ENCODE data around the gene TTC3.
A peak's percentile ranks its signal among the peaks of the same experiment; 100 is the strongest.
"Not testable (repeated sequence)": the region's sequence is repeated elsewhere in the genome, so short reads cannot be mapped to it uniquely, and the experiment has no call there.

The TTC3 gene

DNA sequence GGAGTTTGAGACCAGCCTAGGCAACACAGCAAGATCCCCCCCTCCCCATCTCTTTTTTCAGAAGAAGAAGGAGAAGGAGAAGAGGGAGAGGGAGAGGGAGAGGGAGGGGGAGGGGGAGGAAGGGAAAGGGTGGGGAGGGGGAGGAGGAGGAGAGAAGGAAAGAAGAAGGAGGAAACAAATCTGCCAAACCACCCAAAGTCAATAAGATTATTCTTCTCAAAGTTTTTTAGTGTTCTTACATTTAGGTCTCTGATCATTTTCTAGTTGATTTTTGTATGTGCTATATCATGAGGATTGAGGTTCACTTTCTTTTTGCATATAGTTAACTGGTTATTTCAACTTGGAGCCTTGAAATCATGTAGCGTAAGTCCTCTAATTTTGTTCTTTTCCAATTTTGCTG, 137.7 kb downstream of the TTC3 start:
- no peak overlapping the region for H3K4me3 Mint-ChIP-seq
- H3K27ac Mint-ChIP-seq, result no peak overlapping the region
- no peaks in the 10 kb centered on the region for H3K27me3 Mint-ChIP-seq
- H3K36me3 Mint-ChIP-seq, result no peaks in the 10 kb centered on the region
- ATAC-seq (ENCODE audit: low read depth), result no peak
- DNase-seq (ENCODE audit: low spot score in 2 of 2), result no peak
- H3K4me1 Mint-ChIP-seq, result peaks cover 22% of the 10 kb centered on the region
- no peaks in the 10 kb centered on the region for H3K9me3 Mint-ChIP-seq

- Mint-ChIP-seq H3K4me3 (no peak overlapping the region), H3K9me3 (no peaks in the 10 kb centered on the region), H3K4me1 (peaks cover 1% of the 10 kb centered on the region)
Measured at GRCh38 chr21:37214952-37215351, 141.9 kb downstream of the TTC3 start.

DNA sequence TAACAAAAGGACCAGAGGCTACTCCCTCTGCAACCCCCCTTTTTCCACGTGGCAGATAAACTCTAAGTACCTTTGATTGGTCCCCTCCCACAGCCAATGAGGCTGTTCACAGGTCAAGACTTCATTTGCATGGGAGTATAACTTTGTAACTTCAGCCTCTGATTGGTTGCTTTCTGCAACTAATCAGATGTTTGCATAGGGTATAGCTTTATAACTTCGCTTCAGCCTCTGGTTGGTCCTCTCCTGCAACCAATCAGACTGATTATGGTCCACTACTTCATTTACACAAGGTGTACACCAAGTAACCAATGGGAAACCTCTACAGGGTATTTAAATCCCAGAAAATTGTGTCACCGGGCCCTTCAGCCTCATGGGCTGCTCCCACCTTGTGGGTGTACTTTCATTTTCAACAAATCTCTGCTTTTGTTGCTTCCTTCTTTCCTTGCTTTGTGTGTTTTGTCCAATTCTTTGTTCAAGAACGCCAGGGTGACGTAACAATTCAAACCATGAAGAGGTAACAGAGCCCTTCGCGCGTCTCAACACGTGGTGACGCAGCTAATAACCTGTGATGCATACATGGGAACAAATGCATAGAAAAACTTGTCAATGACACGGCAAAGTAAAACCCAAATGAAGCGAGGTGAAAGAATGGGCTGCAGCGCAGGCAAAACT, 146.8 kb downstream of the TTC3 start:
- no peak for DNase-seq (ENCODE audit: low spot score in 2 of 2)
- Mint-ChIP-seq H3K27me3 (no peaks in the 10 kb centered on the region), H3K9me3 (no peaks in the 10 kb centered on the region), H3K27ac (peak overlapping the region; percentile 91), H3K4me1 (peaks cover 7% of the 10 kb centered on the region), H3K36me3 (peaks cover 3% of the 10 kb centered on the region), H3K4me3 (peak overlapping the region; percentile 96)
- peak; percentile 1 for ATAC-seq (ENCODE audit: low read depth)

More at GRCh38 chr21:37214952-37215351, 141.9 kb downstream of the TTC3 start:
- Mint-ChIP-seq H3K27ac (no peak overlapping the region), H3K36me3 (no peaks in the 10 kb centered on the region), H3K27me3 (no peaks in the 10 kb centered on the region)
- no peak for ATAC-seq (ENCODE audit: low read depth)
- no peak for DNase-seq (ENCODE audit: low spot score in 2 of 2)

DNA sequence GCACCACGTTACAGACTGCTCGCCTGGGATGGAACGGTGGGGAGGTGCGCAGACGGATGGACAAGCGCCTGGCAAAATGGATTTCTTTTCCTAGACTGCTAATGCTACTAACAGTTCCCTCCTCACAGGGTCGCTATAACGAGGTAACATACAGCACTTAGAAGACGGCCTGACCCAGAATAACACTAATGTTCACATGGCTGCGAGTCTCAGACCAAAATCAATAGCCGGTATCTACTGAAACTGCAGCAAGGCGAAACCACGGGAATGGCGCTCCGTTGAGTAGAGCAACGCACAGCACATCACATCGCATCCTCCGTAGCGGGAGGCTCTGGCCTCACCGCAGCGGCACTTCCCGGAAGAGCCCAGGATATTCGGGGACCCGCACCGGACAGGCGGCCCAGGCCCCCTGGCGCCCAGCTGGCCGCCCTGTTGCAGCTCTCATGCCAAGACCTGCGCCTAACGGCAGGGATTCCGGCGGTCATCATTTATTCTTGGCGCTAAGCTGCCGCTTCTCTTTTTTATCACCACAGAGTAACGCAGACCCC, 147.5 kb downstream of the TTC3 start:
- H3K4me1 Mint-ChIP-seq, result peaks cover 9% of the 10 kb centered on the region
- peak overlapping the region; percentile 91 for H3K27ac Mint-ChIP-seq
- no peaks in the 10 kb centered on the region for H3K27me3 Mint-ChIP-seq
- H3K36me3 Mint-ChIP-seq, result peaks cover 5% of the 10 kb centered on the region
- DNase-seq (ENCODE audit: low spot score in 2 of 2), result peak in 1 of 2 donors; percentile 19
- H3K9me3 Mint-ChIP-seq, result no peaks in the 10 kb centered on the region
- peak; percentile 24 for ATAC-seq (ENCODE audit: low read depth)
- peak overlapping the region; percentile 96 for H3K4me3 Mint-ChIP-seq

DNA sequence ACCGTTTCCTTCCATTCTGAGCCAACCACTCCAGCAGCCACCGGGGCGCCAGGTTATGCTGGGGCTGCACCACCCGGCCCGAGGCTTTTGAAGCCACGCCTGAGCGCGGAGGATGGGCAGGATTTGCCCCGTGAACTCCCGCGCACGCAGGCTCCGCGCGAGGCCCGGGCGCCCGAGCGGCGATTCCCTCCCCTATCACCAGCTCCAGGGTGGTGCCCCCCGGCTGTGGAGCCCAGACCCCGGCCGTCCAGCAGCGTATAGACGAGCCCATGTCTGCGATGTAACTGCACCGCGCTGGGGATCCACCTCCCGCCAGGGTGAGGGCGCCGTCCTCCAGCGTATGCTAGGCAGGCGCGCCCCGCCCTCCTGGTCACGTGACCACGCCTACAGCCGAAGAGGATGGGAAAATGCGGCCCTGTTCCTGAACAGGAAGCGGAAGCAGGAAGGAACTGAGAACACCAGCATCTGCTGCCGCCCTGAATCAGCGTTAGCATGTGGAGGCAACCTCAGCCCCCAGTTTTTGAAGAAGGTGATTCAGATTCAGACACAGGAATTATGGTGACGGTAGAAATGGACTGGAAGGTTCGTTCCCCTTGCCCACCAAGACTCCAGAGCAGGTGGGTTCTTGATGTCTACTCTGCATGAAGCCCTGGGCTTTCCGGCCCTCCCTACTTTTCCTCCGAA, 148.1 kb downstream of the TTC3 start:
- H3K27me3 Mint-ChIP-seq, result no peaks in the 10 kb centered on the region
- ATAC-seq (ENCODE audit: low read depth) (peak; percentile 88), DNase-seq (ENCODE audit: low spot score in 2 of 2) (peak; percentile 82 to 89)
- no peaks in the 10 kb centered on the region for H3K9me3 Mint-ChIP-seq
- peak overlapping the region; percentile 96 for H3K4me3 Mint-ChIP-seq
- H3K4me1 Mint-ChIP-seq, result peaks cover 12% of the 10 kb centered on the region
- peak overlapping the region; percentile 91 for H3K27ac Mint-ChIP-seq
- peaks cover 11% of the 10 kb centered on the region for H3K36me3 Mint-ChIP-seq

DNA sequence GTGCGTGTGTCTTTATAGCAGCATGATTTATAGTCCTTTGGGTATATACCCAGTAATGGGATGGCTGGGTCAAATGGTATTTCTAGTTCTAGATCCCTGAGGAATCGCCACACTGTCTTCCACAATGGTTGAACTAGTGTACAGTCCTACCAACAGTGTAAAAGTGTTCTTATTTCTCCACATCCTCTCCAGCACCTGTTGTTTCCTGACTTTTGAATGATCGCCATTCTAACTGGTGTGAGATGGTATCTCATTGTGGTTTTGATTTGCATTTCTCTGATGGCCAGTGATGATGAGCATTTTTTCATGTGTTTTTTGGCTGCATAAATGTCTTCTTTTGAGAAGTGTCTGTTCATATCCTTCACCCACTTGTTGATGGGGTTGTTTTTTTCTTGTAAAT, 149.2 kb downstream of the TTC3 start:
- ATAC-seq (ENCODE audit: low read depth); H3K9me3 Mint-ChIP-seq; DNase-seq (ENCODE audit: low spot score in 2 of 2); H3K27me3 Mint-ChIP-seq; H3K27ac Mint-ChIP-seq: not testable (repeated sequence)
- Mint-ChIP-seq H3K4me3 (peak overlapping the region; percentile 58), H3K4me1 (peaks cover 12% of the 10 kb centered on the region), H3K36me3 (peaks cover 13% of the 10 kb centered on the region)

GRCh38 chr21:37223804-37224345, 150.8 kb downstream of the TTC3 start:
- DNase-seq (ENCODE audit: low spot score in 2 of 2) (no peak), ATAC-seq (ENCODE audit: low read depth) (no peak)
- peaks cover 12% of the 10 kb centered on the region for H3K4me1 Mint-ChIP-seq
- no peaks in the 10 kb centered on the region for H3K27me3 Mint-ChIP-seq
- no peak overlapping the region for H3K4me3 Mint-ChIP-seq
- no peak overlapping the region for H3K27ac Mint-ChIP-seq
- no peaks in the 10 kb centered on the region for H3K9me3 Mint-ChIP-seq
- H3K36me3 Mint-ChIP-seq, result peaks cover 20% of the 10 kb centered on the region

DNA sequence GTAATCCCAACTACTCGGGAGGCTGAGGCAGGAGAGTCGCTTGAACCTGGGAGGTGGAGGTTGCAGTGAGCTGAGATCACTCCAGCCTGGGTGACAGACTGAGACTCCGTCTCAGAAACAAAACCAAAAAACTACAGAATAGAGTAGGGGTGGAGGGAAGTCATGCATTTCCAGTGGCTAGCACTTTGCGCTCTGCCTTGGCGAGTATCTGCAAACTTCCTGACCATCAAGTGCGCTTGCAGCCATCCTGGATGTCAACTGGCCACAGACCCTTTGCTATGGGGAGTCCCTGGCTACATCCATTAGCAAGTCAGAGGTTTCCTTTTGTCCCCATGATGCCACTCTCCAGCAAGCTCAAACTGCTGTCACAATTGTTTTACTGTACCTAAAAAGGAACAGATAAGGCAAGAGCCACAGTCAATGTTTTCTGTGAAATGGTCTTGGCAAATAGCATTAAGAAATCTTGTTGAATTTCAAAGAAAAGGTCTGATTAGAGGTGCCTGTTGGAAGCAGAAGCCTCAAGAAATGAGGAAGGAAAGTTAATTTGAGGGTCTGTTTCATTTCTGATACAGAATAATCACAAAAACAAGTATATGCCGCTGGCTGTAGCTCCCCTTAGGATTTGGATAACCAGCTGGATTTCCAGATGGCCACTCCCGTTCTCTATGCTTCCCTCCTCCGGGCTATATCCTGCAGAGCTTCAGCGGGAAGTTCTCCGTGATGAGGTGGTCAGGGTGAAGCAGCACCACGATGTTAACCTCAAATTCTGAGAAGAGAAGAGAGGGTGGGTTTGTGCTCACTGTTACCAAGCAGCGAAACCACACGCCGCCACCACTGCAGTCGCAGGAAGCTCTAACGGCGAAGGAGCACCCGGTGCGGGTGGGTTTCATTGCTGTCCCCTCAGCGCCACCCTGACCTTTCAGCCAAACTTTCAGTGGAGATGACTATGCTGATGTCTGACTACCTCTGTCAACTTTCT, 152.1 kb downstream of the TTC3 start:
- no peaks in the 10 kb centered on the region for H3K27me3 Mint-ChIP-seq
- no peak overlapping the region for H3K4me3 Mint-ChIP-seq
- no peaks in the 10 kb centered on the region for H3K9me3 Mint-ChIP-seq
- no peak for ATAC-seq (ENCODE audit: low read depth)
- no peak for DNase-seq (ENCODE audit: low spot score in 2 of 2)
- H3K36me3 Mint-ChIP-seq, result peaks cover 20% of the 10 kb centered on the region
- H3K27ac Mint-ChIP-seq, result peak overlapping the region; percentile 63
- peaks cover 9% of the 10 kb centered on the region for H3K4me1 Mint-ChIP-seq

- H3K4me1 Mint-ChIP-seq, result peaks cover 12% of the 10 kb centered on the region
- H3K4me3 Mint-ChIP-seq, result no peak overlapping the region
- H3K36me3 Mint-ChIP-seq, result peaks cover 27% of the 10 kb centered on the region
- H3K9me3 Mint-ChIP-seq, result no peaks in the 10 kb centered on the region
- ATAC-seq (ENCODE audit: low read depth), result no peak
- no peak for DNase-seq (ENCODE audit: low spot score in 2 of 2)
- peak overlapping the region; percentile 63 for H3K27ac Mint-ChIP-seq
- no peaks in the 10 kb centered on the region for H3K27me3 Mint-ChIP-seq
Measured at GRCh38 chr21:37226041-37226920, 153.2 kb downstream of the TTC3 start.

- Mint-ChIP-seq H3K4me3 (no peak overlapping the region), H3K27me3 (no peaks in the 10 kb centered on the region), H3K4me1 (peaks cover 20% of the 10 kb centered on the region), H3K9me3 (no peaks in the 10 kb centered on the region), H3K36me3 (peaks cover 30% of the 10 kb centered on the region), H3K27ac (no peak overlapping the region)
- no peak for ATAC-seq (ENCODE audit: low read depth)
- DNase-seq (ENCODE audit: low spot score in 2 of 2), result no peak
Measured at GRCh38 chr21:37227071-37228002, 154.3 kb downstream of the TTC3 start.

- Mint-ChIP-seq H3K9me3 (no peaks in the 10 kb centered on the region), H3K4me1 (peaks cover 21% of the 10 kb centered on the region), H3K27me3 (no peaks in the 10 kb centered on the region), H3K36me3 (peaks cover 29% of the 10 kb centered on the region), H3K4me3 (no peak overlapping the region), H3K27ac (no peak overlapping the region)
- DNase-seq (ENCODE audit: low spot score in 2 of 2) (no peak), ATAC-seq (ENCODE audit: low read depth) (no peak)
Measured at GRCh38 chr21:37228003-37228400, 154.9 kb downstream of the TTC3 start.

- H3K4me1 Mint-ChIP-seq, result peaks cover 16% of the 10 kb centered on the region
- H3K27ac Mint-ChIP-seq, result peak overlapping the region; percentile 64
- no peaks in the 10 kb centered on the region for H3K9me3 Mint-ChIP-seq
- peak overlapping the region; percentile 32 for H3K4me3 Mint-ChIP-seq
- ATAC-seq (ENCODE audit: low read depth), result no peak
- H3K27me3 Mint-ChIP-seq, result no peaks in the 10 kb centered on the region
- H3K36me3 Mint-ChIP-seq, result peaks cover 22% of the 10 kb centered on the region
- DNase-seq (ENCODE audit: low spot score in 2 of 2), result no peak
Measured at GRCh38 chr21:37230632-37231248, 157.7 kb downstream of the TTC3 start.
